AG08395 (cell line): ENCODE measurements around the gene WRAP53.

ENCODE experiments used
- DNase-seq: peaks from one replicate; pipeline ENCODE4 v3.0.0; 2012; ENCODE audit warnings: mixed read lengths, low spot score

The WRAP53 gene

DNA sequence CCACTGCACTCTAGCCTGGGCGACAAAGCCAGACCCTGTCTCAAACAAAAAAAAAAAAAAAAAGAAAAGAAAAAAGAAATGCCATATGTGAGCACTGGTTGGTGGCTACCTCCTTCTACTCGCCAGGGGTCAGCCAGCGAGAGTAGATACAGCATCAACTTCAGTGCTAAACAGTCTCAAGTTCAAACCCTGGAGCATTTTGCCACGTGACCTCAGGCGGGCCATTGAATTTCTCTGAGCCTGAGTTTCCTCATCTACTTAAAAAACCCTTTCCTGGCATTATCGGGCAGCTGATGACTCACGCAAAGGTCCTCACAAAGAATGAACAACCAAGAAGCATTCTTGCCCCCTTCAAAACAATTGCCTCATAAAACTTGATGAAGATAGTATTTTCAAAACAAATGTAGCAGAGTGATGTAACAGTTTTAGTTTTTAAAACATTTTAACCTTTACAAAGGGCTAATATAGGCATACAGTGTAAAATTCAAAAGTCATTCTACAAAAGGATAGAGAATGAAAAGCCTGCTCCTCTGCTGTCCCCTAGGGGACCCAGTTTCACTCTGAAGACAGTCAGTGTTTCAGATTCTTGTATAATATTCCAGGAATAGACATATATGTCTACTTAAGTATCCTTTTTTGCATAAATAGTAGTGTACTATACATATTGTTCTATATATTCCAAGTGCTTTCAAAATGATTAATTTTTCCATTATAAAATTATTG is 57.6 kb downstream of the WRAP53 start:
- DNase-seq, result peak; percentile 78

DNA sequence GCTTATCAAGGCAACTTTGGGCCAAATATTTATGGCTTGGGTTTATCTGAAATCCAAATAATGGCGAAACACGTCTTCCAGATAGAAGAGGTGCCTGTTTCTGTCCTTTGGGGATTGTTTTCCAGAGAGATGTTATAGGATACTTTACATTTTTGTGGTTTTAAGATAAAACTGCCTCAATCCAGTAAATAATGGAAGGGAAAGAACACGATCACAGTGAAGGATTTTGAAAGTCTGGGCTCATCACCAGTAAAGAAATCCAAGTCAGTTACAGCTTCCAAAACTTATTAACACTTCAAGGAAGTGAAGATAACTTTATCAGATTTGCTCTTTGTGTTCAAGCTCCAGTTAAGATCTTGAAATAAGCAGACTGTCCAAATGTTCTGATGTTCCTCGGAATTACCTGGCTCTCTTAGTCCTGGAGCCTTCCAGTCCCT is 59.4 kb downstream of the WRAP53 start:
- DNase-seq, result peak; percentile 24

- DNase-seq, result no peak
These were observed 59.9 kb downstream of the WRAP53 start for GRCh38 chr17:7748076-7748775.

GRCh38 chr17:7750321-7750821 is 62.1 kb downstream of the WRAP53 start:
- DNase-seq, result peak; percentile 79
